Urothelium cell line (cell line): Measurements from ENCODE around the gene SYTL3.

Source experiments
- DNase-seq: peaks from one replicate; pipeline ENCODE4 v3.0.0; 2011; ENCODE audit warnings: low spot score, mixed read lengths
- FAIRE-seq: peaks from 2 replicates; lab custom pipeline; 2011; peaks lifted over from hg19 to GRCh38; lab: Jason Lieb, UNC

The SYTL3 gene

DNA sequence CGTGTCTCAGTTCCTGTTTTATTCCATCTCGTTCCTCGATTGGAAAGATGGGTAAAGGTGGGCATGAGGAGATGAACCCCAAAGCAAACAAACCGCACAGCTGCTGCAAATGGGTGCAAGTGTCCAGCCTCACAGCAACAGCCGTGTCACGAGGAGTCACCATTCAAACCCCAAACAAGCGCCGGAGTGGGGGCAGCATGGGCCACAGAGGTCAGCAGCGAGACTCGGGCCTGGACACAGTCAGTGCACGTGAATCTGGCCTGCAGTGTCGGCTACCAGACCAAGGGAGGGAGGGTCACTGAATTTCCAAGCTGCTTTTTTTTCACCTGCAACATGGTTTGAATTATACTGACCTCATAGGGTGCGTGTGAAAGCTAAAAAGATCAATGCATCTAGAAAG lies 105.8 kb downstream of the SYTL3 start:
- FAIRE-seq: no peak
- no peak for DNase-seq

DNA sequence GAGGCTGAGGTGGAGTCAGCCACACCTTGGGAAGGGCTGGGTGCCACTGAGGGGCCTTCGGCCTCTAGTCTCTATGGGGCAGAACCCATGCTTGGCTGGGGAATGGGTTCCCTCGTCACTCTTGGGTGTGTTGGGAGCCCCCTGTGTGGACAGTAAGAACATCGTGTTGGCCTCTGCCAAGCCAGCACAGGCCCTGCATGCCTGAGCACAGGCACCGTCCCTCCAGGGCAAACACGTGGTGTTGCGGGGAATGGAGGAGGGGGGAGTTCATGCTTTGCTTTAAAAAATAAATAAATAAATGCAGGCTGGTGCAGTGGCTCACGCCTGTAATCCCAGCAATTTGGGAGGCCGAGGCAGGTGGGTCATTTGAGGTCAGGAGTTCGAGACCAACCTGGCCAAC lies 106.3 kb downstream of the SYTL3 start:
- DNase-seq (no peak), FAIRE-seq (no peak)

DNA sequence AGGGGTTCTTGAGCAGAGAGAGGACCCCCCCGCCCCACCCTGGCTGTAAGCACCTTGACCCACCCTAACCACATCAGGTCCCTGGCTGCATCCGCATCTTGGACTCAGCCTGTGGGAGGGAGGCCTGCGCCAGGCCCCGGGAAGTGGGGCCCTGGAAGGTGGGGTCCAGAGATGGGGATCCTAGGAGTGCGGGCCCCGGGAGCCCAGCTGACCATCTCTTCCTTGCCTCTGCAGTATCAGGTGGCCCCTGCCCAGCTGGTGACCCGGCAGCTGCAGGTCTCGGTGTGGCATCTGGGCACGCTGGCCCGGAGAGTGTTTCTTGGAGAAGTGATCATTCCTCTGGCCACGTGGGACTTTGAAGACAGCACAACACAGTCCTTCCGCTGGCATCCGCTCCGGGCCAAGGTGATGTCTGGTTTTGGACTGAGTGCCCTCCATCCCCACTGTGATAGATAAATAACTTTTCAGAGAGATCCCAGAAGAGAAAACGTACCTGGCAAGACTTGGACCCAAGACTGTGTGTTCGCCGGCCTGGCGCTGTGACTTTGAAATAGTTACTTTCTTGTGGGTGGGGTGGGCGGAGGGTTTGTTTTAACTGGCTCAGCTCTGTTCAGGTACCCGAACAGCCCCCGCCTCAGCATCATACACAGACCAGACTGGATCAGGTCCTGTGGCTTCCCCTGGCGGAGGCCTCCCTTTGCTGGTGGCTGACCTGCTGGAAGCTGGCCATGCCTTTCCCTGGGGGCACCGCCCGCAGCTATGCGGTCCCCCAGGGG lies 107.3 kb downstream of the SYTL3 start:
- no peak for DNase-seq
- FAIRE-seq: no peak

DNA sequence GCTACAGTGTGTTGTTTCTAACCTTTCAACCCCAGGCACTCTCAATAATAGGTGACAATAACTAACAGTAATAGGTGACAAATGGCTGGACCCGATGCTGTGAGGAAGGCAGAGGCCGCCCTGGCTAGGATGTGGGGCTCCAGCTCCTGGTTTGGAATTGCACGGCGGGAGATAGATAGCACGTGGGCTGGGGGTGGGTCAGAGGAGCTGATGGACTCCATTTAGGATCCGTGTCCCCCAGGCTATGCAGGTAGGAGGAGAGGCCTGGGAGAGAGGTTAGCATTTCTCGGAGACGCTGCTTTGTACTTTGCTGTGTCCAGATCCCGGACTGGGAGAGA lies 107.9 kb downstream of the SYTL3 start:
- FAIRE-seq (no peak), DNase-seq (no peak)

DNA sequence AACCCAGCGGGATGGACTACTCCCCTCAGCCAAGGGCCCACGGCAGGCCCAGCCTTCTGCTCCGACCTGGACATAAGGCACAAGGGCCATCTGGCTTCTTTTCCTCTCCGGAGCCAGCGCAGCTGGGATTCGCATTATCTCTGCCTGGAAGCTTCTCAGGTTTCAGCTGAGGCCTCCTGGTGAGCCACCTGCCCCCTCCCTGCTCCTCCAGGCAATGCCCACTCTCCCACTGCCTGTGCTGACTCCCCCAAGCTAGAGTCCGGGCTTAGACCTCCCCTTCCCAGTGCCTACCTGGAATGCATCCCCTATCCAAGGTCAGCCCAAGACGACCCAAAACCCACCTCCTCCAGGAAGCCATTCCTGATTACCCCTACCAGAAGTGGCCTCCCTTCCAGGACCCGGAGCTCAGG lies 108.6 kb downstream of the SYTL3 start:
- no peak for FAIRE-seq
- DNase-seq: no peak

DNA sequence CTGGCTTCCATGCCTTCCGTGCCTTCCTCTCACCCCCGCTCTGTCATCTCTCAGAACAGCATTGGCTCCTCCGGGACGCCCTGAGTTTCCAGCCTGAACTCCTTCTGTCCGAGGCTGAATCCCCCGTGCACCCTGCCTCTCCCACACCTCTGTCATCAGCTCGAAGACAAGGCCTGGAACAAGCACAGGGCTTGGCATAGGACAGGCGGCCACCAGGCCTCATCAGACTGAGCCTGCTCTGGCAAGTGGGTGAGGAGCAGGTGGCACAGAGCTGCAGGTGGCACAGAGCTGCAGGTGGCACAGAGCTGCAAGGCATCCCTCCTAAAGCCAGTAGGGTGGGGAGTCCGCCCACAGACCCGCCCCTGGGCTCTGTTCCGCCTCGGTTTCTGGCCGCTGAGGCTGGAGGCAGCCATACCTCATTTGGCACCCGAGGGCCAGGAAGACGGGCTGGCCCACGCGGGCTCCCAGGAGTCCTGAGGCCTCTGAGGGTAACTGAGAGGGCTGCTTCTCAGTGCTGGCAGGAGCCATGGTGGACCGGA lies 109.2 kb downstream of the SYTL3 start:
- FAIRE-seq (no peak), DNase-seq (no peak)

DNA sequence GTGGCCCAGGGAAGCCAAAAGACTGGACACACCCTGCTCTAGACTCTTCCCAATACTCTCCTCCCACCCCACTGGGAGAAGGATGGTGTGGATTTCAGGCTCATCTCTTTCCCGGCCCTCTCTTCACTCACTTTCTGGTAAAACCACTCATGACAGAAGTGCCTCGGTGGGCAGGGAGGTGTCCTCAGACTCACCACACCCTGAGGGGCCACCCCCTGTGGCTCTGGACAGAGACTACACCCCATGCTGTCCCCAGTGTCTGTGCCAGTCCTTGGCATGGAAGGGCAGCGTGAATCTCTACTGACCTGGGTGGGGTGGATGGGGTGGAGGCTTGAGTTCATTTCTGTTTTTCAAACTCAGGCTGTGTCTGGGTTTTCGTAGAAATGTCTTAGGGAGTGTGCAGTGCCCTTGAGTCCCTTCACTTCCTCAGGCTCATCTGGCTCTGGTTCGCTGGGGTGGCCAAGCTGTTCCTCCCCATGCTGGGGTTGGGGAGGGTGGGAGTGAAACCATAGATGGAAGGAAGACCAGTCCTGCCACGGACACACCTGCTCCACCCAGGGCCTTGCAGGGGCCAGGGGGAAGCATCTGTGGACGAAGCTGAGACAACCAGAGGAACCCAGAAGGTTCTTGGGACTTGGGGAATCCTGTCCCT lies 110.2 kb downstream of the SYTL3 start:
- peak; percentile 5 for FAIRE-seq
- no peak for DNase-seq

DNA sequence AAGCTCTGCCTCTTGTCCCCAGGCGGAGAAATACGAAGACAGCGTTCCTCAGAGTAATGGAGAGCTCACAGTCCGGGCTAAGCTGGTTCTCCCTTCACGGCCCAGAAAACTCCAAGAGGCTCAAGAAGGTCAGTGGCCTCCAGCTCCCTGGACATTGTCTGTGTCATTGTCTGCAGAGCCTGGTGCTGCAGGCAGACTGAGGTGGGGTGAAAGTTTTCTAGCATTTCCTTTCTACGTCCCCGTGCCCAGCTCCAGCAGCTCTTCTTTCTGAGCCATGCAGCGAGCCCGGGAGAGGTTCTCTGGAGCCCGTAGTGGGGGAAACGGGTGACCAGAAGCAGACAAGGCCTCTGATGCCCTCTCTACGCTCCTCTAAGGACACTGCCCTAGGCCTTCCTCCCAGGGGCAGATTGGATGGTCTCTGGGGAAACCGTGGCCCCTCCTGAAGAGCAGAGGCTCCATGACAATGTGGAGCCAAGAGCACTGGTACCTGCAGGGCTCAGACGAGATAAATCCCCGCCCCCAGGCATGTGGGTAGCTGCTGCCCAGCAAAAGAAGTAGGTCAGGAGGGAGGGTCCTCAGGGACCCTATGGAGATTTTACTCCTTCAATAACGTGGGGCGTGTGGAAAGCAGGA lies 110.9 kb downstream of the SYTL3 start:
- no peak for DNase-seq
- FAIRE-seq: no peak

DNA sequence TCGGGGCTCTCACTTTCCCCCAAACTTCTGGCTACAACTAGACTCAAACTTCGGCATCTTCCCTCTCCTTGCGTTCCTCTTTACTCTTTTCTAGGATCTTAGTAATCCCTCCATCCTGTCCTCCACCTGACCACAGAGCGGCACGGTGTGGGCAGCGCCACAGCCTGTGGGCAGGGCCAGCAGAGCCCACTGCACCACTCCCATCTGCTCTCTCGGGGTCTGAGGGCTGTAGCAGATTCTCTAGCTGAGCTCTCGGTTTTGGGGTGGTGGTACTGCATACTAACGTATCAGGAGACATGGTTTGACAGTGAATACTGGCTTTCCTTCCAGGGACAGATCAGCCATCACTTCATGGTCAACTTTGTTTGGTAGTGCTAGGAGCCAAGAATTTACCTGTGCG lies 111.9 kb downstream of the SYTL3 start:
- FAIRE-seq (no peak), DNase-seq (no peak)

DNA sequence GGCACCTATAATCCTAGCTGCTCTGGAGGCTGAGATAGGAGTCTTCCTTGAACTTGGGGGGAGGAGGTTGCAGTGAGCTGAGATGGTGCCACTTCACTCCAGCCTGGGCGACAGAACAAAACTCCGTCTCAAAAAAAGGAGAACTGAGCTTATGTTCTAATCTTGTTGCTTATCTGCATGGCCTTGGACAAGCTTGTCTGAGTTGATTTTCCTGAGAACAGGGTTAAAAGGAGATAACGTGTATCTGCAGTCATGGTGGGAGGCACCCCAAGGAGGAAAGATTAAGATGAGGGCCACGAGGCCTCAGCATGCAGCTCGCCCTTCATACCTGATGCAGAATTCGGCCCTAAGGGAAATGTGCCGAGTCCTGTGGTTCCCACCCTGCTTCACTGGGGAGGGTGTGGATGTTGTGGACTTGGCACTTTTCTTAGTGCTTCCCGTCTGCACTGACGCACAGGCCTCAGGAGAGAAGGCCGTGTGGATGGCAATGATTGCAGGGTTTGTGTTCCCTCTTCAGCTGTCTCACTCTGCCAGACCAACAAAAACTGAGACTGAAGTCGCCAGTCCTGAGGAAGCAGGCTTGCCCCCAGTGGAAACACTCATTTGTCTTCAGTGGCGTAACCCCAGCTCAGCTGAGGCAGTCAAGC lies 113.1 kb downstream of the SYTL3 start:
- DNase-seq (no peak), FAIRE-seq (no peak)

DNA sequence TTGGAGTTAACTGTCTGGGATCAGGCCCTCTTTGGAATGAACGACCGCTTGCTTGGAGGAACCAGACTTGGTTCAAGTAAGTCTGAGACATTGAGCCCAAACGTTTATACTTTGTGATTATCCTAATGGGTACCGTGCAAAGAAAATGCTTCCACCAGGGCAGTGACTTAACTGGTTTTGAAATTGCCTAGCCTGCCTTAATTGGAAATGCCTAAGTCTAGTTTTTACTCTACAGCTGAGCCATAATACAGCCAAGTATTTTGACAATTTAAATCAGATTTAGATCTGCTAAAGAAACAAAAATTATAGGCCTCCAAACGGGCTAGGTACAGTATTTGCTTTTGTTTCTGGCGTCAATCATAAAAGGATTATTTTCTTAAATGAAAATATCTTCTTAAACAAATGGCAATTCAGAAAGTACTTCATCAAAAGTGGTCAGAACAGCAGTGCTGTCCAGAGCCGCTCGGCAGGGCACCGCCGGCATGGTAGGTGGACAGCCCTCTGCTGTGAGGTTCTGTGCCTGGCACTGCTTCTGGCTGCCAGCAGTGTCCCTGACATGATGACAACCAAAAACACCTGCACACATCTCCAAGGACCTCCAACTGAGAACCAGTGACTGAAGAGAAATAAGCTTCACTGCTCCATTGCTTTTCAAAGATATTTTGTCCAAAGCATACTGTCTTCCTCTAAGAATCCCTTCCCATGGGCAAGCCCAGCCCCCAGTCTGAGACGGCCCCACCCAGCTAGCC lies 113.8 kb downstream of the SYTL3 start:
- DNase-seq (no peak), FAIRE-seq (no peak)

DNA sequence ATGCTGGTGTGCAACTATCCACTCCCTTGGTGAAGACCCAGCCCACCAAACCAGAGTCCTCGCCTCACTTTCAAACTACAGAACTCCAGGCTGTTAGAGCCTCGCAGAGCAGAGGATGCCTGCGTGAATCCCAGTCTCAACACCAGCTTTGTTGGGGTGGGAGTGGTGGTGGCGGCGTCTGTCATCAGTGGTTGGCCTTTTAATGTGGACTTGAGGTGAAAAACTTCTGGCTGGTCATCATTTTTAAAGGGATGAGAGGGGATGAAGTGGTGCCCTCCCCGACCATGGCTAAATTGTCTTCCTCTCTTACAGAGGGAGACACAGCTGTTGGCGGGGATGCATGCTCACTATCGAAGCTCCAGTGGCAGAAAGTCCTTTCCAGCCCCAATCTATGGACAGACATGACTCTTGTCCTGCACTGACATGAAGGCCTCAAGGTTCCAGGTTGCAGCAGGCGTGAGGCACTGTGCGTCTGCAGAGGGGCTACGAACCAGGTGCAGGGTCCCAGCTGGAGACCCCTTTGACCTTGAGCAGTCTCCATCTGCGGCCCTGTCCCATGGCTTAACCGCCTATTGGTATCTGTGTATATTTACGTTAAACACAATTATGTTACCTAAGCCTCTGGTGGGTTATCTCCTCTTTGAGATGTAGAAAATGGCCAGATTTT lies 114.5 kb downstream of the SYTL3 start:
- no peak for DNase-seq
- FAIRE-seq: no peak

DNA sequence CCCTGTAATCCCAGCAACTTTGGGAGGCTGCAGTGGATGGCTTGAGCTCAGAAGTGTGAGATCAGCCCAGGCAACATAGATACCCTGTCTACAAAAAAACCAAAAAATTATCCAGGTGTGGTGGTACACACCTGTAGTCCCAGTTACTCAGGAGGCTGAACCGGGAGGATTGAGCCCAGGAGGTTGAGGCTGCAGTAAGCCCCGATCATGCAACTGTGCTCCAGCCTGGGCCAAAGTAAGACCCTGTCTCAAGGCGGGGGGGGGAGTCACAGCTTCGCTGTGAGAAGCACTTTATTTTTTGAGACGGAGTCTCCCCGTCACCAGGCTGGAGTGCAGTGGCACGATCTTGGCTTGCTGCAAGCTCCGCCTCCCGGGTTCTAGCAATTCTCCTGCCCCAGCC lies 115.1 kb downstream of the SYTL3 start:
- FAIRE-seq: no peak

DNA sequence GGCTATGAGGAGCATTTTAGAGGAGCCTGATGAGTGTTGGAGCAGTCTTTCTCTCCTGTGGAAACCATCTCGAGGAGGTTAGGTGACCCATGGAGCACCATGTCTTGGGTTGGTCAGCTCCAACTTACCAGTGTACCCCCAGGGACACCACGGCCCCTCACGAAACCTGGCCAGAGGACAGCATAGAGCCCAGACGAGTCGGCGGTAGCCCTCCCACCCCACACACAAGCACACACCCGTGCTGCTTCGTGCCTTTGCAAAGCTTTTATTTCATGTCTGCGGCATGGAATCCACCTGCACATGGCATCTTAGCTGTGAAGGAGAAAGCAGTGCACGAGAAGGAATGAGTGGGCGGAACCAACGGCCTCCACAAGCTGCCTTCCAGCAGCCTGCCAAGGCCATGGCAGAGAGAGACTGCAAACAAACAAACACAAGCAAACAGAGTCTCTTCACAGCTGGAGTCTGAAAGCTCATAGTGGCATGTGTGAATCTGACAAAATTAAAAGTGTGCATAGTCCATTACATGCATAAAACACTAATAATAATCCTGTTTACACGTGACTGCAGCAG lies 115.7 kb downstream of the SYTL3 start:
- no peak for DNase-seq
- FAIRE-seq: no peak

More for the DNA sequence above, 115.1 kb downstream of the SYTL3 start:
- no peak for DNase-seq

DNA sequence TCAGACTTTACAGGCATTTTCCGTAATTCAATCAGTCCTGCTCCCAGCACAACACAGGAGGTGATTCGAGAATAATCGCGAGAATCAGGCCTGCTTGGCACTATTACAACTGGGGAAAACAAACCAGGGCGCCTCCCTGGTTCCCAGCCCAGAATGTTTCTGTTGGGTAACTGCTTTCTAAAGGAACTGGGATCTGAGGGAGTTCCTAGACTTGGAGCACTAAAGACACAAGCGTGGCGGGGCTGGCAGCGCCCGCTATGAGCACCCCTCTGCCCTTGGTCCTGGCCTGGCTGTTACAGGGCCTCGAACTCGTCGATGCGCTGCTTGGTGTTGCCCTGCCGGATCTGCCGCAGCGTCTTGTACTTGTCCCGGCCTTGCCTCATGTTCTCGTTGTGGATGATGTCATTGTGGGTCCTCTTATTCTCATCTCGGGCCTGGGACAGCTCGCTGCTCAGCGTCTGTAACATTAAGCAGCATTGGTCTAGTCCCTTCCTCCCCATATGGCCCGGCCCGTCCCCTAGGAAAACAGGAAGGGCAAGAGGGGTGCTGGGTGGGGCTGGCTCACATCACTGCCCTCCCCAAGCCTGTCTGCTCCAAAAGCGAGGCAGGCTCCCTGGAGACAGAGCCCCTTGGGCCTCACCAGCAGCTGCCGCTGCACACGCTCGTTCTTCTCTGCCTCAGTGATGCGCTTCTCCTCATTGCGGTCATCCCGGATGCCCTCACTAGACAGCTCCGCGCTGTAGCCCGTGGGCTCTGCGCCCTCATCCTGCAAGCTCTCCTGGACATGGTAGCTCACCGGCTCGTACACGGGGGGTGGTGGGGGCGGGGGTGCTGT lies 117.0 kb downstream of the SYTL3 start:
- FAIRE-seq: no peak
- DNase-seq: no peak

DNA sequence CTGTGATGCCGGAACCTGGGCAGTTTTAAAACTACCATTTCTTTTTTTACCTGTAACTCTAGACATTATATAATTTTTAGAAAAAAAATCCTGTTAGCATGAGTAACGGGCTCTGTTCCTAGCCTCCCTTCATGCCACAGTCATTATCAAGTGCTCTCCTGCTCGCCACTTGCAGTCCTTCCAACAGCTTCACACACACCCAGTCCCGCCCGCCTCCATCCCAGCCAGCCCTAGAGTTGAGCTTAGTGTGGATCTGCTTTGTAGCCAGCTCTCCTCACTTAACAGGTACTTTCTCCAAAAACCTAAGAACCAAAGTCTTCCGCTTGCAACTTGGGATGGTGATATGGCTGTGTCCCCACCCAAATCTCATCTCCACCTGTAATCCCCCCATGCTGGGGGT lies 117.9 kb downstream of the SYTL3 start:
- DNase-seq (no peak), FAIRE-seq (no peak)

DNA sequence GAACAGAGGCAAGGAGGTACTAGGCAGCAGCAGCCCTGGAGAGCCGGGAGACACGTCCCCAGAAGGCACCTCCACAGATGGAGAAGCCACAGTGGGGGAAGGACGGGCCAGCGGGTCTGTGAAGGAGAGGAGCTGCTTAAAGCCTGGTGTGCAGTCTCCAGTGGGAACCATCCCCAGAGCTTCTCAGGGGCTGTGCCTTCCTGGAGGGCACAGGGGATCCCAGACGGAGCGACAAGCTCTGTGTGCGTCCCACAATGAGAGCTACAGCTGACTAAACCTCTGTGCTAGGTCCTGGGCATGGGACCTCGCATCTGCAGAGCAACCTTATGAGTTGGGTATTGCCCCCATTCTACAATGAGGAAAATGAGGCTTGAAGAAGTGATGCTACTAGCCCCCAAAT lies 118.6 kb downstream of the SYTL3 start:
- DNase-seq: no peak
- no peak for FAIRE-seq

DNA sequence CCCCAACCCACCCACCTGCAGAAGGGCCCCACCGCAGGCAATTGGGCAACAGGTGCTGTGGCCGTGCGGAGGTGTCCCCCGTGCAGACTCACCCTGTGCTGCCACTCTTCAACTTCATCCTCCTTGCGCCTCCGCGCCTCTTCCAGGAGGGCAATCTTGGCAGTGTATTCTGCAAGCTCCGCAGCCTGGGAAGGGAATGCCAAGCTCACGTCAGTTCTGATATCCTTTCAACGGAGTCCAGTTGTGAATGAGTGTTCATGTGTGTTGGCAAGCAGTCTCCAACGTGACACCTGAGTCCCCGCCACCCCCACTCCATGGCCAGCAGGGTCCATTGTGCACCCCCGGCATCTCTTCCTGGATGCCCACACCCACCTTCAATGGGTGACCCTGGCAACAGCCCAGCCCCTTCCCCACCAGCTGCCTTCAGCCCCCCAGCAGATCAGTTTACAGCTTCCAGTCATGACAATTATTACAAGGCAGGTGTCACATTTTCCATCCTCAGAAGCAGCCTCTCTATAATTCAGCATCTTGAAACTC lies 119.4 kb downstream of the SYTL3 start:
- no peak for DNase-seq
- no peak for FAIRE-seq
